ENCODE data around the gene CABLES2. TPM values are rescaled to one million over a fixed set of nuclear protein-coding genes. Genes with fewer than 3 reads are reported as not detected.

The CABLES2 gene
- total and polyA plus RNA-seq, 9 of the 15 experiments (the other 6 are each of a cell fraction or from before 2014, with no cell fraction given): 0.46 to 4.2 (median 1.6) TPM

DNA sequence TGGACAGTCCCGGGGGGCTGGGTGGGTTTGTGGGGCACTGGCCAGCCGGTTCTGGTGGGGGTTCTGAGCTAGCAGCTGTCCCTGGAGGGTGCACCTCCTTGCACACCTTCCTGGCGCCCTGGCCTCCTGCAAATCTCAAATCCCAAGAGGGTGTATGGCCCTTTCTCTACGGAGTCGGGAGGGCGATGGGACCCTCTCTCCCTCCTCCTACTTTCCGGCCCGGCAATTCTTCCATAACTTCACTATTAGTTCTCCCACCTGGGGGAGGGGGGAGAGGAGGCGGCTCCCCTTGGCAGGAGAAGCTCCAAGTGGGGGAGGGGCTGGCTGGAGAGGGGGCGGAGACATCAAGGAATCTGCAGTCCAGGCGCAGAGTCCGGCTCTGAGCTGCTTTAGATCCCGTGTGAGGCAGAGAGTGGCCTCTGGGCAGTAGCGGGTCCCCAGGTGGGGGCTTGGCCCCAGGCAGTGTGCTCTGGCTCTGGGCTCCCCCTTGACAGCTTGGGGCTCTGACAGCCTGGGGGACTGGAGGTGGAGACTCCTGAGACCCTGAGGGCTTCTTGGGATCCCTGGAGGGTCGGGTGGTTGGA is 38.6 kb downstream of the CABLES2 start (continued):
- TF ChIP-seq MAFF (IDR thresholded peaks at IDR 0.05; ENCODE audit: low read length): no peak
- TF ChIP-seq ATF7 (IDR thresholded peaks at IDR 0.05): no peak
- TF ChIP-seq SMARCC2 (IDR thresholded peaks at IDR 0.05; ENCODE audit: low read depth): no peak

DNA sequence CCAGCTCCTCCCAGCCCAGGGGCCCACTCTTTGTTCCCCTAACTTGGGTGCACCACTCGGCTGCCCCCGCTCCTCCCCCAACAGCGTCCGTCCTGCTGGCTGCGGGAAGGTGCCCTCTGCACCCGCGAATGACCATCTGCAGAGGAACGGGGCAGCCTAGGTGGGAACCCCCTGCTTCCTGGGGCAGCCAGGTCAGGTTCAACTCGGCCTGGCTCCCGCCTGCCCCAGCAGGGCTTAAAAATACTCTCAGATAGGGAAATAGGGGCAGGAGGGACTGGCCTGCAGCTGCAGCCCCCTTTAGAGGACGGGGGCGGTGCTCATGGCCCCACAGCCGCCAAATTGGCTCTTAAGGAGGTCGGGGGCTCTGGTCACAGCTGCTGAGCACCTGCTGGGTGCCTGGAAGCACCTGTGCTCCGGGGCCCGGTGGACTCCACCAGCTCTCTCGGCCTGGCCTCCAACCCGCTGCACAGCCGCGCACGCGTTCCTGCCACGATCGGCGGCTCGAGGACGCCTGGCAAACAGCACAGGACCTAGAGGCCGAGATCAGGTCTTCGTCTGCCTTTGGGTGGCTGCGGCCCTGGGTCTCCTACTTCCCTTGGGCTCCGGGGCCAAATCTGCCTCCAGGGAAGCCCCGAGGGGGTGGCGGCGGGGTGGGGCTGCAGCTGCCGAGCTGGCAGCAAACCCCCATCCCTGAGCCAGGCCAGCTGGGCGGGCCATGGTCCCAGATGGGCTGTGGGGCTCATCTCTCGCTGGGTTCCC is 39.3 kb downstream of the CABLES2 start:
- peaks cover 2% of the 10 kb centered on the region; the same call in 1 of the 3 replicates for H3K36me3 ChIP-seq (ENCODE audit: control insufficient read depth, insufficient read depth, low read length)
- H3K27me3 ChIP-seq (ENCODE audit: control insufficient read depth in 2 of 2, insufficient read depth in 2 of 2, low read length in 2 of 2): no peaks in the 10 kb centered on the region
- BruUV-seq (replicated peaks): no TSS peak
- FAIRE-seq (no peak), ATAC-seq (no peak), DNase-seq (ENCODE audit: extremely low read depth in 1 of 4, low spot score in 3 of 4) (no peak)
- in situ Hi-C loops (cut with MboI): loop anchor here (5.0 to 10.0 kb wide), 2 partner anchors 61 to 373 kb away; no protein-coding TSS in a partner anchor
- 34% methylated on average over 29 of the region's 37 CpGs for WGBS (ENCODE audit: insufficient coverage, low coverage, missing lambda C conversion rate)
- peak overlapping the region; percentile 30 to 96; a peak in 3 of 4 replicates for H3K9ac ChIP-seq (ENCODE audit: insufficient read depth in 1 of 2, low read depth in 2 of 2, low read length in 2 of 2)
- peak overlapping the region; percentile 79 for H2AFZ ChIP-seq (ENCODE audit: low read depth, low read length)
- H3K9me1 ChIP-seq (ENCODE audit: control insufficient read depth, insufficient read depth, low read length): peaks cover 4% of the 10 kb centered on the region
- intact Hi-C loops (cut with micrococcal nuclease): loop anchor here (5.0 kb wide), 1 partner anchor 66 kb away; the partner anchor contains the start of gene ADRM1
- H3K4me2 ChIP-seq (ENCODE audit: insufficient read depth, low read length): peak overlapping the region; percentile 39
- CTCF ChIA-PET (ENCODE audit: low intra/inter-chr PET ratio): interaction anchor here (1.1 kb wide), 1 partner anchor 66 kb away, joined by 3 read pairs; no protein-coding TSS in a partner anchor
- H3K4me1 ChIP-seq (replicated peaks in 1 of 2; ENCODE audit: control insufficient read depth in 2 of 2, insufficient read depth in 2 of 2, low read length in 2 of 2): peaks cover 57 to 100% of the 10 kb centered on the region in 2 experiments
- peak overlapping the region; percentile 78; the same call in 1 of the 2 replicates for H3K4me3 ChIP-seq
- H4K20me1 ChIP-seq (replicated peaks; ENCODE audit: control insufficient read depth, insufficient read depth, low read length): peaks cover 10% of the 10 kb centered on the region; the same call in 1 of the 2 replicates
- no peaks in the 10 kb centered on the region for H3K9me3 ChIP-seq (replicated peaks; ENCODE audit: control insufficient read depth, insufficient read depth, low read depth, low read length)
- POLR2A ChIA-PET: interaction anchor here (0.6 to 1.7 kb wide), 7 partner anchors 8 to 108 kb away, joined by 3 to 11 read pairs (median 4); partner anchors contain the start of gene RPS21
- H3K79me2 ChIP-seq (ENCODE audit: control insufficient read depth, insufficient read depth, low read length): peaks cover 42% of the 10 kb centered on the region
- H3K27ac ChIP-seq (ENCODE audit: extremely low read depth, low read depth, low read length): peak overlapping the region; percentile 39
- TF ChIP-seq, protein P1, sequence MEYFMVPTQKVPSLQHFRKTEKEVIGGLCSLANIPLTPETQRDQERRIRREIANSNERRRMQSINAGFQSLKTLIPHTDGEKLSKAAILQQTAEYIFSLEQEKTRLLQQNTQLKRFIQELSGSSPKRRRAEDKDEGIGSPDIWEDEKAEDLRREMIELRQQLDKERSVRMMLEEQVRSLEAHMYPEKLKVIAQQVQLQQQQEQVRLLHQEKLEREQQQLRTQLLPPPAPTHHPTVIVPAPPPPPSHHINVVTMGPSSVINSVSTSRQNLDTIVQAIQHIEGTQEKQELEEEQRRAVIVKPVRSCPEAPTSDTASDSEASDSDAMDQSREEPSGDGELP (CRISPR knock-in tag; IDR thresholded peaks at IDR 0.05; ENCODE audit: borderline replicate concordance): peak; percentile 55; the same call in 1 of the 2 replicates
- TF ChIP-seq, protein P2, sequence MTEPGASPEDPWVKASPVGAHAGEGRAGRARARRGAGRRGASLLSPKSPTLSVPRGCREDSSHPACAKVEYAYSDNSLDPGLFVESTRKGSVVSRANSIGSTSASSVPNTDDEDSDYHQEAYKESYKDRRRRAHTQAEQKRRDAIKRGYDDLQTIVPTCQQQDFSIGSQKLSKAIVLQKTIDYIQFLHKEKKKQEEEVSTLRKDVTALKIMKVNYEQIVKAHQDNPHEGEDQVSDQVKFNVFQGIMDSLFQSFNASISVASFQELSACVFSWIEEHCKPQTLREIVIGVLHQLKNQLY (CRISPR knock-in tag; conservative IDR thresholded peaks at IDR 0.05): no peak
- TF ChIP-seq, protein P3, sequence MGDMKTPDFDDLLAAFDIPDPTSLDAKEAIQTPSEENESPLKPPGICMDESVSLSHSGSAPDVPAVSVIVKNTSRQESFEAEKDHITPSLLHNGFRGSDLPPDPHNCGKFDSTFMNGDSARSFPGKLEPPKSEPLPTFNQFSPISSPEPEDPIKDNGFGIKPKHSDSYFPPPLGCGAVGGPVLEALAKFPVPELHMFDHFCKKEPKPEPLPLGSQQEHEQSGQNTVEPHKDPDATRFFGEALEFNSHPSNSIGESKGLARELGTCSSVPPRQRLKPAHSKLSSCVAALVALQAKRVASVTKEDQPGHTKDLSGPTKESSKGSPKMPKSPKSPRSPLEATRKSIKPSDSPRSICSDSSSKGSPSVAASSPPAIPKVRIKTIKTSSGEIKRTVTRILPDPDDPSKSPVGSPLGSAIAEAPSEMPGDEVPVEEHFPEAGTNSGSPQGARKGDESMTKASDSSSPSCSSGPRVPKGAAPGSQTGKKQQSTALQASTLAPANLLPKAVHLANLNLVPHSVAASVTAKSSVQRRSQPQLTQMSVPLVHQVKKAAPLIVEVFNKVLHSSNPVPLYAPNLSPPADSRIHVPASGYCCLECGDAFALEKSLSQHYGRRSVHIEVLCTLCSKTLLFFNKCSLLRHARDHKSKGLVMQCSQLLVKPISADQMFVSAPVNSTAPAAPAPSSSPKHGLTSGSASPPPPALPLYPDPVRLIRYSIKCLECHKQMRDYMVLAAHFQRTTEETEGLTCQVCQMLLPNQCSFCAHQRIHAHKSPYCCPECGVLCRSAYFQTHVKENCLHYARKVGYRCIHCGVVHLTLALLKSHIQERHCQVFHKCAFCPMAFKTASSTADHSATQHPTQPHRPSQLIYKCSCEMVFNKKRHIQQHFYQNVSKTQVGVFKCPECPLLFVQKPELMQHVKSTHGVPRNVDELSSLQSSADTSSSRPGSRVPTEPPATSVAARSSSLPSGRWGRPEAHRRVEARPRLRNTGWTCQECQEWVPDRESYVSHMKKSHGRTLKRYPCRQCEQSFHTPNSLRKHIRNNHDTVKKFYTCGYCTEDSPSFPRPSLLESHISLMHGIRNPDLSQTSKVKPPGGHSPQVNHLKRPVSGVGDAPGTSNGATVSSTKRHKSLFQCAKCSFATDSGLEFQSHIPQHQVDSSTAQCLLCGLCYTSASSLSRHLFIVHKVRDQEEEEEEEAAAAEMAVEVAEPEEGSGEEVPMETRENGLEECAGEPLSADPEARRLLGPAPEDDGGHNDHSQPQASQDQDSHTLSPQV (IDR thresholded peaks at IDR 0.05): 0 out of 2 replicates have a peak, but pooled peaks have one; percentile 22
- 0 out of 2 replicates have a peak, but pooled peaks have one; percentile 2 for TF ChIP-seq KDM2B (CRISPR knock-in tag; IDR thresholded peaks at IDR 0.05)
- TF ChIP-seq, protein P4, sequence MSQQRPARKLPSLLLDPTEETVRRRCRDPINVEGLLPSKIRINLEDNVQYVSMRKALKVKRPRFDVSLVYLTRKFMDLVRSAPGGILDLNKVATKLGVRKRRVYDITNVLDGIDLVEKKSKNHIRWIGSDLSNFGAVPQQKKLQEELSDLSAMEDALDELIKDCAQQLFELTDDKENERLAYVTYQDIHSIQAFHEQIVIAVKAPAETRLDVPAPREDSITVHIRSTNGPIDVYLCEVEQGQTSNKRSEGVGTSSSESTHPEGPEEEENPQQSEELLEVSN (IDR thresholded peaks at IDR 0.05; ENCODE audit: borderline replicate concordance in 1 of 2, extremely low read depth in 1 of 2, insufficient read depth in 1 of 2, insufficient read length in 1 of 2, low read depth in 1 of 2, low read length in 1 of 2, poor library complexity in 1 of 2, severe bottlenecking in 1 of 2): peak; percentile 23 to 39
- peak; percentile 45; the same call in 1 of the 2 replicates for TF ChIP-seq POLR2G (IDR thresholded peaks at IDR 0.05; ENCODE audit: low read depth, low read length)

Data from K562 (cell line).